ENCODE results near the gene SIAE. TPM values are rescaled to one million over a fixed set of nuclear protein-coding genes. Genes with fewer than 3 reads are reported as not detected.
"Not testable (repeated sequence)": the region's sequence is repeated elsewhere in the genome, so short reads cannot be mapped to it uniquely, and the experiment has no call there.

Gene SIAE
- total RNA-seq, 1 donor from 2014 or later: 12.3 TPM

- ATAC-seq: no peak
- intact Hi-C loops (cut with DNase I): no loop called here
Observed at GRCh38 chr11:124639186-124639585, 34.4 kb downstream of the SIAE start.

DNA sequence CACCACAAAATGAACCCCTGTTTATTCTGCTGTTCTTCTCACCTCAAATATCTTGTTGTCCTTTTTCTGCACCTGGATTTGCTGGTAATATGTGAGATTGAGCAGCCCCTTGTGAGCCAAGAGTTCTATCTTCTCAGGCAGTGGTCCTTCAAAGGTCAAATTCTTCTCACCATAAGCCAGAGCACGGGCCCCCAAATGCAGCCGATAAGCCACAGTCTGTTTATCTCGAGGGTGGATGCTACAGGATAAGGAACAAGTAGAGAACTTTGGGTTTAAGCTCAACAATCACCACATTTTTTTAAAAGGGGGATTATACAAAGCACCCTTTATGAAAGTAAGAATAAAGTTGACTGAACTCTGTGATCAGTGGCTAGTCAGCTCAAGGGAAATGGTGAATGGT, 35.0 kb downstream of the SIAE start:
- no peak for ATAC-seq
- DNase-seq (ENCODE audit: low spot score): no peak
- intact Hi-C loops (cut with DNase I): no loop called here

More at GRCh38 chr11:124639186-124639585, 34.4 kb downstream of the SIAE start:
- DNase-seq (ENCODE audit: low spot score): no peak

DNA sequence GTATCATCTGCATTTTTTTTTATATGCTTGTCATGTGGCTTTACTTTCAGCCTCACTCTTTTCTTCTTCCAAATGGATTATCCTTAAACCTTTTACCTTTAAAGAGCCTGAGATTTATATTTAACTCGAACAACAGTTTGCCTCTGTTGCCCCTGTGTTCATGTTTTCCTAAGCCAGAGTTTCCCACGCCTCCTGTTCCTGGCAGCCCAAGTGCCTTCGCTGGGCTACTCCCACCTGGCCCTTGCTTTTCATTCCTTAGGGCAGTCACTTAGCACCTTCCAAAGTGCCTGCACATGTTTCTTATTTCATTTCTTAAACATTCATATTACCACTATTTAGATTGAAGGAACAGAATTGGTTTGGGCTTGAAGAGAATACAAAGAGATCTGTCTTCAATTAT, 37.6 kb downstream of the SIAE start:
- DNase-seq (ENCODE audit: low spot score): no peak
- intact Hi-C loops (cut with DNase I): no loop called here
- no peak for ATAC-seq

DNA sequence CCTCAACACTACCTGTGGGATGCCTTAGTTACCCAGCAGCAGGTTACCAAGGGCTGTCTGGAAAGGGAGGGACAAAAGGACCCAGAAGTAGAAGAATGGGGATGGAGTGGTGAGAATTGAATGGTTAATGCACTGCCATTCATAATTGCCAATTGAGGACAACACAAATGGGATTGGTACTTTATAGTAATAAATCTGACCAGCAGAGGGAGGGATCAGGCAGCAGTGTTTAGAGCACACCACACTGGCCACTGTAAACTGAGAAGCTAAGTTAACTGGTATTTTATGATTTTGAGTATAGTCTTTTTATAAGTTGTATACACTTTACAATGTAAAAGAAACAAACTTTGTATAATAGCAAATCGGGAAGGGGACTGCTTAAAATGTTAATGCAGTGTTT, 40.2 kb downstream of the SIAE start:
- intact Hi-C loops (cut with DNase I): no loop called here
- DNase-seq (ENCODE audit: low spot score) (no peak), ATAC-seq (no peak)

- intact Hi-C loops (cut with DNase I): no loop called here
- DNase-seq (ENCODE audit: low spot score) (no peak), ATAC-seq (no peak)
Observed at GRCh38 chr11:124629961-124630360, 43.6 kb downstream of the SIAE start.

- DNase-seq (ENCODE audit: low spot score) (no peak), ATAC-seq (no peak)
- intact Hi-C loops (cut with DNase I): no loop called here
Observed at GRCh38 chr11:124627546-124627945, 46.0 kb downstream of the SIAE start.

GRCh38 chr11:124625504-124626168, 47.9 kb downstream of the SIAE start:
- DNase-seq (ENCODE audit: low spot score) (no peak), ATAC-seq (no peak)
- intact Hi-C loops (cut with DNase I): no loop called here

DNA sequence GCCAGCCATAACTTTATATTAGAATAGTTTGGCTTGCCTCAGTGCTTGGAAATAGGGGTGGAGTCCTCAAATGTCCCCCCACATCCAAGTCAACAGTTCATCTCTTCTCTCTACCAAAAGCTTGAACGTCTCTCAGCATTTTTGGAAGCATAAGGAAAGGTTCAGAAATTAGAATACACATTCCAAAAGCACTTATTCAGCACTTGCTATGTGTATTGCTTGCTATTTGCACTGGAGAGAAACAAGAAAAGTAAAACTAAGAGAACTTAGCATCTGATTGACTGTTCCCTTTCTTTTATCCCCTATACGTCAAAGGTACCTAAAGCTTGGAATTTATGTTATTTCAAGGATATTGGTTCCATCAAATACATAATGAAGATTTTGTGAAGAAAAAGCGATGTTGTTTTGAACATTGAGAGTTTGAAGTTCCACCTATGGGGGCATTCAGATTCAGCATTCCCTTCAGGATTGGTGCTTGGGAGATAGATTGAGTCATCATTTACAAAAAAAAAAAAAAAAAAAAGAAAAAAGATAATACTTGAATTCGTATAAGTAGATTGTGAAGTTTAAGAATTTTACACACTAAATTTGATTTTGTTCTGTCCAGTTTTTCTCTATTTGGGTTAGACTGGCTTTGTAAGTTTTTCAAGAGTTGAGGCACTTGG, 49.5 kb downstream of the SIAE start:
- intact Hi-C loops (cut with DNase I): no loop called here
- no peak for DNase-seq (ENCODE audit: low spot score)
- no peak for ATAC-seq

- intact Hi-C loops (cut with DNase I): no loop called here
- ATAC-seq: peak; percentile 100
Observed at GRCh38 chr11:124622531-124623451, 50.7 kb downstream of the SIAE start, which contains the start of gene TBRG1. Gene TBRG1, plus strand, starts transcription at chr11:124622864. Its CDS starts 220 bp downstream, at chr11:124623084.

GRCh38 chr11:124618863-124619262, 54.7 kb downstream of the SIAE start:
- ATAC-seq: no peak
- no peak for DNase-seq (ENCODE audit: low spot score)
- intact Hi-C loops (cut with DNase I): no loop called here

More at GRCh38 chr11:124622531-124623451, 50.7 kb downstream of the SIAE start, which contains the start of gene TBRG1:
- DNase-seq (ENCODE audit: low spot score): peak; percentile 92

DNA sequence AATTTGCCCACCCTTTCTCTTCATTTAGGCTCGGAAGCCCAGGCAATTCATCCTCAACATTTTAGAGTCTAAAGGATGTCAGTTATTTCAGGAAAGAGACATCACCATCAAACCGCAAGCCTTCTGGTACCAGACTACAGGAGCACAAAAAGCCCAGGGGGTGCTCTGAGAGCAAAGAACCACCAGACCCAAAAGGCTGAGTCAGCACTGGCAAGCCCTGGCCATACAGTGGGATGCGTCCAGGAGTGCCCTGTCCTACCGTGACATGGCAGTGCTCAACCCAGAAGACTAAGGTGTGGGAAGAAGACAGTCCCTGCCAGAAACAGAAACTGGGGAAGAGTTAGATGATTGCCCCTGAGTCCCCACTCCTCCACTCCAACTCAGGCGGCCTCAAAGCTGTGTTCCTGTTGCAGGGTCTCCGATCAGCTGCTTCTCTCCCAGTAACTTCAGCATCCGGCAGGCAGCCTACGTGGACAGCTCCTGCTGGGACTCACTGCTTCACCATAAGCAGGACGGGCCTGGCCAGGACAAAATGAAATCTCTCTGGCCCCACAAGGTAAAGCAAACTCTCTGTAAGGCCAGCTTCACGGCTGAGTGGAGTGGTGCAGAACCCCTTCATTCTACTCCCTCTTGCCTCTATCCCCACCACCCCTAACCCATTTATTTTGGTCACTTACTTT, 60.8 kb downstream of the SIAE start:
- DNase-seq (ENCODE audit: low spot score) (no peak), ATAC-seq (no peak)
- intact Hi-C loops (cut with DNase I): no loop called here

- intact Hi-C loops (cut with DNase I): no loop called here
- ATAC-seq (no peak), DNase-seq (ENCODE audit: low spot score) (no peak)
Observed at GRCh38 chr11:124612045-124612444, 61.5 kb downstream of the SIAE start.

DNA sequence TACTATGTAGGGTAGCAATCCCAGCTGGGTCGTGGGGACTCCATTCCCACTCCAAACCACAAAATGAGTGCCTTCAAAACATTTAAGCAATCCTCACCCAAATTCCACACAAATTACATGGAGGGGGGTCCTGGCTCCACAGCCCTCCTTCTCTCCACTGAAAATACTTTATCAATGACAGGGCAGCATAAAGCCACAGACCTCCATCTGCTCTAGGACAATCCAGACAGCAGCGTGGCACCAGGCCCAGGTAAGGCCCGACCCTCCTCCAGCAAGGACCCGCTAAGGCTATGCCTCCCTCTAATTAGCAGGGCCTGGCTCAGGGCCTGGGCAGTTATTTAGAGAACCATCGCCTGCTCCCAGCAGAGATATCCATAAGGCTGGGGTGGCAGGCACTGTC, 62.5 kb downstream of the SIAE start, which contains the start of gene PANX3:
Gene PANX3, plus strand, starts transcription at position 365 of the 400 bp plus-strand sequence. CDS start 129 bp downstream, outside the sequence.
- ATAC-seq (no peak), DNase-seq (ENCODE audit: low spot score) (no peak)
- intact Hi-C loops (cut with DNase I): no loop called here

- intact Hi-C loops (cut with DNase I): no loop called here
- ATAC-seq: no peak
- no peak for DNase-seq (ENCODE audit: low spot score)
Observed at GRCh38 chr11:124610295-124610694, 63.2 kb downstream of the SIAE start.

- ATAC-seq (no peak), DNase-seq (ENCODE audit: low spot score) (no peak)
- intact Hi-C loops (cut with DNase I): no loop called here
Observed at GRCh38 chr11:124608147-124608546, 65.4 kb downstream of the SIAE start.

GRCh38 chr11:124605719-124606118, 67.8 kb downstream of the SIAE start:
- ATAC-seq (peak; percentile 50), DNase-seq (ENCODE audit: low spot score) (no peak)
- intact Hi-C loops (cut with DNase I): no loop called here

DNA sequence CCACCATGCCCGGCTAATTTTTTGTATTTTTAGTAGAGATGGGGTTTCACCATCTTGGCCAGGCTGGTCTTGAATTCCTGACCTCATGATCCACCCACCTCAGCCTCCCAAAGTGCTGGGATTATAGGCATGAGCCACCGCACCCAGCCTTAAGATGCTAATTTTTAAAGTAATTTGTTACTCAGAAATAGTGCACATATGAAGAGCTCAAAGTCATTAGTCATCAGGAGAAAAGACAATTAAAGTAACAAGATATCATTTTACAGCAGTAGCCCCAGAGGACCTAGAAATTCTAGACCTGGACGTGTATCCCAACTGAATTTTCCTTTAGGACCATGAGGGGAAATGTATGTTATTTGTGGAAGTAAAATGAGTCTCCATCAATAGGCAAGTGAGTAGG, 70.8 kb downstream of the SIAE start:
- ATAC-seq; DNase-seq (ENCODE audit: low spot score); intact Hi-C loops (cut with DNase I): not testable (repeated sequence)

DNA sequence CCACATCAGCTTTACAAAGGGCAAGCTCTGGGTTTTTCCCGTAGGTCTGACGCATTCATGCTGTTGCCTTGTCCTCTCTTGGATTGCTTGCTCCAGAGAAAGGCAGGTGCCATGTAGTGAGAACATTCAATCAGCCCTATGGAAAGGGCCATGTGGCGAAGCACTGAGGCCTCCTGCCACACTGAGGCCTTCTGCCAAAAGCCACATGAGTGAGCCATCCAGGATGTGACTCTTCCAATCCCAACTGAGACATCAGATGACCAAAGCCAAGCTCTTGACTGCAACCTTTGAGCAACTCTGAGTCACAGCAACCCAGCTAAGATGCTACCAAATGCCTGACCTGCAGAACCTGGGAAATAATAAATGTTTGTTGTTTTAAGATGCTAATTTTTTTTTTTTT, 71.3 kb downstream of the SIAE start:
- ATAC-seq (no peak), DNase-seq (ENCODE audit: low spot score) (no peak)
- intact Hi-C loops (cut with DNase I): no loop called here

Data from sciatic nerve (tissue), 2 donors.